GM23338 (cell line): Measurements from ENCODE around the gene GPATCH2. TPM values are rescaled to one million over a fixed set of nuclear protein-coding genes. Genes with fewer than 3 reads are reported as not detected.

Experiments
- ATAC-seq: fragments of 200-7000 bp; cut with Tn5 transposase; 3 replicates; pipeline ENCODE4 v1.9.1; 2020
- DNase-seq: peaks from one replicate; pipeline ENCODE4 v3.0.0-alpha.2; 2015; ENCODE audit warnings: low spot score
- H2AFZ ChIP-seq: fragments of 200-600 bp; sonication (generic); 2 replicates; pipeline ENCODE4 v1.8.0; 2016; ENCODE audit warnings: antibody characterized with exemption, mild to moderate bottlenecking, moderate library complexity
- H3F3A ChIP-seq: fragments of 200-600 bp; sonication (generic); replicated peaks from 2 replicates; pipeline ENCODE4 v1.8.0; 2017; ENCODE audit warnings: antibody characterized with exemption, mixed run types, low read depth
- H3K27ac ChIP-seq: fragments of 200-600 bp; sonication (generic); 2 replicates; pipeline ENCODE4 v1.6.1; 2016; ENCODE audit warnings: low read depth
- H3K27me3 ChIP-seq: fragments of 200-600 bp; sonication (generic); 2 replicates; pipeline ENCODE4 v1.8.0; 2016; ENCODE audit warnings: mild to moderate bottlenecking, mixed run types, moderate library complexity; ENCODE audit not compliant: insufficient read depth
- H3K36me3 ChIP-seq: fragments of 200-600 bp; sonication (generic); 2 replicates; pipeline ENCODE4 v1.8.0; 2016; ENCODE audit warnings: mild to moderate bottlenecking; ENCODE audit not compliant: insufficient read depth
- H3K4me1 ChIP-seq: fragments of 200-600 bp; sonication (generic); 2 replicates; pipeline ENCODE4 v1.8.0; 2016; ENCODE audit warnings: mild to moderate bottlenecking, moderate library complexity; ENCODE audit not compliant: insufficient read depth
- H3K4me2 ChIP-seq: fragments of 200-600 bp; sonication (generic); 2 replicates; pipeline ENCODE4 v1.7.1; 2017; ENCODE audit warnings: mixed run types
- H3K4me3 ChIP-seq: fragments of 200-600 bp; sonication (generic); 2 replicates; pipeline ENCODE4 v1.6.1; 2016; ENCODE audit warnings: mixed run types
- H3K79me2 ChIP-seq: fragments of 200-600 bp; sonication (generic); replicated peaks from 2 replicates; pipeline ENCODE4 v1.8.0; 2017; ENCODE audit warnings: mild to moderate bottlenecking; ENCODE audit not compliant: insufficient read depth
- H3K9me2 ChIP-seq: fragments of 200-600 bp; sonication (generic); 2 replicates; pipeline ENCODE4 v1.8.0; 2017; ENCODE audit not compliant: insufficient read depth
- H4K20me1 ChIP-seq: fragments of 200-600 bp; sonication (generic); replicated peaks from 2 replicates; pipeline ENCODE4 v1.8.0; 2017; ENCODE audit warnings: mild to moderate bottlenecking; ENCODE audit not compliant: insufficient read depth
- H3K27ac Mint-ChIP-seq: 2 replicates; pipeline ENCODE4 v1.8.0; 2020; ENCODE audit warnings: inconsistent platforms, mild to moderate bottlenecking, moderate library complexity, mixed read lengths
- H3K27me3 Mint-ChIP-seq: 3 replicates; pipeline ENCODE4 v1.8.0; 2022; ENCODE audit warnings: low read depth, mild to moderate bottlenecking, moderate library complexity, mixed read lengths, inconsistent platforms; ENCODE audit not compliant: insufficient read depth, poor library complexity
- H3K36me3 Mint-ChIP-seq: 3 replicates; pipeline ENCODE4 v1.8.0; 2021; ENCODE audit warnings: low read depth, mild to moderate bottlenecking, inconsistent platforms, moderate library complexity, mixed read lengths
- H3K4me1 Mint-ChIP-seq: 3 replicates; pipeline ENCODE4 v1.8.0; 2020; ENCODE audit warnings: mild to moderate bottlenecking, inconsistent platforms, mixed read lengths
- H3K4me3 Mint-ChIP-seq: 3 replicates; pipeline ENCODE4 v1.8.0; 2021; ENCODE audit warnings: moderate library complexity, mild to moderate bottlenecking, inconsistent platforms, mixed read lengths
- H3K9me3 Mint-ChIP-seq: 3 replicates; pipeline ENCODE4 v1.8.0; 2020; ENCODE audit warnings: moderate library complexity, mild to moderate bottlenecking, inconsistent platforms, mixed read lengths
- CREB1 ChIP-seq: fragments of 250-450 bp; sonication (Bioruptor Pico); IDR thresholded peaks from 2 replicates; pipeline ENCODE4 v1.5.0; 2020; ENCODE audit warnings: low read depth, mild to moderate bottlenecking, moderate library complexity
- ETS1 ChIP-seq: IDR thresholded peaks from 2 replicates; pipeline ENCODE4 v1.6.1; 2016; ENCODE audit warnings: antibody characterized with exemption
- EZH2 ChIP-seq: fragments of 200-600 bp; sonication (generic); IDR thresholded peaks from one replicate; pipeline ENCODE4 v1.8.0; 2017; ENCODE audit warnings: antibody characterized with exemption, mild to moderate bottlenecking, low read depth; ENCODE audit not compliant: unreplicated experiment
- EZH2phosphoT487 ChIP-seq: fragments of 200-600 bp; sonication (generic); IDR thresholded peaks from one replicate; pipeline ENCODE4 v1.8.1; 2018; ENCODE audit warnings: antibody characterized with exemption; ENCODE audit not compliant: unreplicated experiment
- JUNB ChIP-seq: IDR thresholded peaks from one replicate; pipeline ENCODE4 v1.6.1; 2016; ENCODE audit warnings: antibody characterized with exemption; ENCODE audit not compliant: unreplicated experiment
- NANOG ChIP-seq: IDR thresholded peaks from 2 replicates; pipeline ENCODE4 v1.6.1; 2016; ENCODE audit warnings: antibody characterized with exemption, borderline replicate concordance
- POLR2AphosphoS5 ChIP-seq: IDR thresholded peaks from 2 replicates; pipeline ENCODE4 v1.6.1; 2016; ENCODE audit warnings: antibody characterized with exemption, low read depth
- REST ChIP-seq: IDR thresholded peaks from one replicate; pipeline ENCODE4 v1.6.1; 2018; ENCODE audit warnings: antibody characterized with exemption; ENCODE audit not compliant: unreplicated experiment
- STAT1 ChIP-seq: IDR thresholded peaks from one replicate; pipeline ENCODE4 v1.6.1; 2016; ENCODE audit warnings: antibody characterized with exemption; ENCODE audit not compliant: unreplicated experiment
- ZNF114 ChIP-seq: fragments of 250-450 bp; sonication (Bioruptor Pico); IDR thresholded peaks from 2 replicates; pipeline ENCODE4 v1.5.0; 2020; ENCODE audit warnings: mild to moderate bottlenecking, moderate library complexity
- ZNF331 ChIP-seq: fragments of 250-450 bp; sonication (Bioruptor Pico); IDR thresholded peaks from 2 replicates; pipeline ENCODE4 v1.5.0; 2020; ENCODE audit warnings: low read depth, mild to moderate bottlenecking, moderate library complexity
- ZNF462 ChIP-seq: fragments of 250-450 bp; sonication (Bioruptor Pico); IDR thresholded peaks from 2 replicates; pipeline ENCODE4 v1.5.0; 2020; ENCODE audit warnings: mild to moderate bottlenecking, moderate library complexity
- polyA plus RNA-seq: library from polyadenylated mRNA; unstranded; fragments of >200 nt; fragmentation: Nextera tagmentation; extraction: Ambion mirVana; gene quantifications from 2 replicates; pipeline ENCODE4 v1.2.1, GENCODE V29; 2016
- total RNA-seq: library from RNA; depleted of rRNA; stranded (reverse); fragments of >200 nt; shearing (Covaris generic); gene quantifications from 2 replicates; pipeline ENCODE4 v1.2.3, GENCODE V29; 2014
- TF ChIP-seq, protein P1 (sequence below), 2 experiments: fragments of 200-600 bp in 1 of 2; sonication (generic) in 1 of 2; conservative IDR thresholded peaks; 2 replicates each; pipeline versions ENCODE4 v1.5.1 to v1.6.1; 2016 to 2017; ENCODE audit warnings: antibody characterized with exemption in 2 of 2, low read depth in 2 of 2, mild to moderate bottlenecking in 2 of 2, moderate library complexity in 1 of 2

The GPATCH2 gene
- total and polyA plus RNA-seq, 2 experiments from 2014 or later, result 12.3 to 26.7 TPM

GRCh38 chr1:217495249-217495648, 135.6 kb downstream of the GPATCH2 start:
- no peaks in the 10 kb centered on the region for H3K27me3 Mint-ChIP-seq
- H2AFZ ChIP-seq, result no peak overlapping the region
- no peaks in the 10 kb centered on the region for H4K20me1 ChIP-seq
- H3K4me3 ChIP-seq, result no peak overlapping the region
- H3K4me1 ChIP-seq, result peaks cover 11% of the 10 kb centered on the region; the same call in 1 of the 2 replicates
- H3K36me3 Mint-ChIP-seq, result no peaks in the 10 kb centered on the region
- no peak overlapping the region for H3K4me3 Mint-ChIP-seq
- no peaks in the 10 kb centered on the region for H3K27me3 ChIP-seq
- H3K36me3 ChIP-seq, result no peaks in the 10 kb centered on the region
- no peaks in the 10 kb centered on the region for H3K79me2 ChIP-seq
- H3K9me3 Mint-ChIP-seq, result no peaks in the 10 kb centered on the region
- H3K9me2 ChIP-seq, result no peaks in the 10 kb centered on the region
- TF ChIP-seq, protein P1, sequence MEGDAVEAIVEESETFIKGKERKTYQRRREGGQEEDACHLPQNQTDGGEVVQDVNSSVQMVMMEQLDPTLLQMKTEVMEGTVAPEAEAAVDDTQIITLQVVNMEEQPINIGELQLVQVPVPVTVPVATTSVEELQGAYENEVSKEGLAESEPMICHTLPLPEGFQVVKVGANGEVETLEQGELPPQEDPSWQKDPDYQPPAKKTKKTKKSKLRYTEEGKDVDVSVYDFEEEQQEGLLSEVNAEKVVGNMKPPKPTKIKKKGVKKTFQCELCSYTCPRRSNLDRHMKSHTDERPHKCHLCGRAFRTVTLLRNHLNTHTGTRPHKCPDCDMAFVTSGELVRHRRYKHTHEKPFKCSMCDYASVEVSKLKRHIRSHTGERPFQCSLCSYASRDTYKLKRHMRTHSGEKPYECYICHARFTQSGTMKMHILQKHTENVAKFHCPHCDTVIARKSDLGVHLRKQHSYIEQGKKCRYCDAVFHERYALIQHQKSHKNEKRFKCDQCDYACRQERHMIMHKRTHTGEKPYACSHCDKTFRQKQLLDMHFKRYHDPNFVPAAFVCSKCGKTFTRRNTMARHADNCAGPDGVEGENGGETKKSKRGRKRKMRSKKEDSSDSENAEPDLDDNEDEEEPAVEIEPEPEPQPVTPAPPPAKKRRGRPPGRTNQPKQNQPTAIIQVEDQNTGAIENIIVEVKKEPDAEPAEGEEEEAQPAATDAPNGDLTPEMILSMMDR (conservative IDR thresholded peaks at IDR 0.05; ENCODE audit: low read depth in 2 of 2), result no peak
- TF ChIP-seq ETS1, result no peak
- no peak for TF ChIP-seq REST
- no peak for TF ChIP-seq ZNF331 (CRISPR knock-in tag)
- TF ChIP-seq NANOG, result no peak
- TF ChIP-seq CREB1 (CRISPR knock-in tag), result no peak
- no peak for TF ChIP-seq STAT1
- no peak for TF ChIP-seq POLR2AphosphoS5
- no peak for TF ChIP-seq EZH2phosphoT487
- no peak for TF ChIP-seq JUNB
- TF ChIP-seq ZNF462, result no peak
- TF ChIP-seq EZH2, result no peak
- TF ChIP-seq ZNF114 (CRISPR knock-in tag), result no peak
- H3K27ac Mint-ChIP-seq, result no peak overlapping the region
- no peak overlapping the region for H3K4me2 ChIP-seq
- DNase-seq (no peak), ATAC-seq (no peak)
- H3K4me1 Mint-ChIP-seq, result peaks cover 9% of the 10 kb centered on the region; the same call in 2 of the 3 replicates
- H3F3A ChIP-seq, result no peaks in the 10 kb centered on the region
- H3K27ac ChIP-seq, result no peak overlapping the region
